Neural progenitor cell (in vitro differentiated cells): ENCODE results near the gene ARMH3. TPM values are rescaled to one million over a fixed set of nuclear protein-coding genes. Genes with fewer than 3 reads are reported as not detected.

ENCODE experiments used
- DNase-seq: peaks from one replicate; pipeline ENCODE4 v3.0.0-alpha.2; 2016; ENCODE audit warnings: low spot score
- H2AFZ ChIP-seq: fragments of 200-600 bp; sonication (generic); replicated peaks from 2 replicates; pipeline ENCODE4 v1.6.1; 2016; ENCODE audit warnings: antibody characterized with exemption
- H3F3A ChIP-seq: fragments of 200-600 bp; sonication (generic); 2 replicates; pipeline ENCODE4 v1.6.1; 2016; ENCODE audit warnings: antibody characterized with exemption, low read depth
- H3K27ac ChIP-seq: fragments of 200-600 bp; sonication (generic); 2 replicates; pipeline ENCODE4 v1.5.1; 2016; ENCODE audit warnings: mild to moderate bottlenecking
- H3K27me3 ChIP-seq: fragments of 200-600 bp; sonication (generic); 2 replicates; pipeline ENCODE4 v1.6.1; 2016; ENCODE audit warnings: mild to moderate bottlenecking, moderate library complexity
- H3K36me3 ChIP-seq: fragments of 200-600 bp; sonication (generic); 2 replicates; pipeline ENCODE4 v1.5.1; 2016
- H3K4me1 ChIP-seq: fragments of 200-600 bp; sonication (generic); 2 replicates; pipeline ENCODE4 v1.6.1; 2016; ENCODE audit warnings: mixed run types
- H3K4me2 ChIP-seq: fragments of 200-600 bp; sonication (generic); 2 replicates; pipeline ENCODE4 v1.6.1; 2016
- H3K4me3 ChIP-seq: fragments of 200-600 bp; sonication (generic); 2 replicates; pipeline ENCODE4 v1.5.1; 2016
- H3K79me2 ChIP-seq: fragments of 200-600 bp; sonication (generic); 2 replicates; pipeline ENCODE4 v1.6.1; 2016; ENCODE audit warnings: low read depth
- H3K9ac ChIP-seq: fragments of 200-600 bp; sonication (generic); 2 replicates; pipeline ENCODE4 v1.6.1; 2016
- H3K9me3 ChIP-seq: fragments of 200-600 bp; sonication (generic); 2 replicates; pipeline ENCODE4 v1.5.1; 2016; ENCODE audit warnings: low read depth
- H4K20me1 ChIP-seq: fragments of 200-600 bp; sonication (generic); 2 replicates; pipeline ENCODE4 v1.6.1; 2016; ENCODE audit warnings: low read depth
- H3K27ac Mint-ChIP-seq: 3 replicates; pipeline ENCODE4 v1.8.0; 2021; ENCODE audit warnings: mixed read lengths
- H3K27me3 Mint-ChIP-seq: 2 replicates; pipeline ENCODE4 v1.8.0; 2022; ENCODE audit warnings: low read depth, mild to moderate bottlenecking, inconsistent platforms, moderate library complexity, mixed read lengths; ENCODE audit not compliant: insufficient read depth
- H3K36me3 Mint-ChIP-seq: 3 replicates; pipeline ENCODE4 v1.8.0; 2021; ENCODE audit warnings: mixed read lengths
- H3K4me1 Mint-ChIP-seq: 3 replicates; pipeline ENCODE4 v1.8.0; 2021; ENCODE audit warnings: mixed read lengths
- H3K4me3 Mint-ChIP-seq: 3 replicates; pipeline ENCODE4 v1.8.0; 2021; ENCODE audit warnings: mild to moderate bottlenecking, moderate library complexity, mixed read lengths
- H3K9me3 Mint-ChIP-seq: 3 replicates; pipeline ENCODE4 v1.8.0; 2020; ENCODE audit warnings: mixed read lengths
- EZH2 ChIP-seq: fragments of 200-600 bp; sonication (generic); IDR thresholded peaks from 2 replicates; pipeline ENCODE4 v1.6.1; 2017; ENCODE audit warnings: antibody characterized with exemption, mild to moderate bottlenecking, moderate library complexity
- EZH2phosphoT487 ChIP-seq: fragments of 200-600 bp; sonication (generic); IDR thresholded peaks from 2 replicates; pipeline ENCODE4 v1.6.1; 2017; ENCODE audit warnings: antibody characterized with exemption
- total RNA-seq: library from RNA; depleted of rRNA; stranded (reverse); fragments of >200 nt; gene quantifications from 2 replicates; pipeline ENCODE4 v1.2.3, GENCODE V29; 2015; ENCODE audit warnings: low replicate concordance
- TF ChIP-seq, protein P1 (sequence below): fragments of 200-600 bp; sonication (generic); IDR thresholded peaks from 2 replicates; pipeline ENCODE4 v1.5.1; 2017; ENCODE audit warnings: antibody characterized with exemption, mild to moderate bottlenecking

ARMH3 gene
- total RNA-seq, 1 donor from 2014 or later: 14.5 TPM

DNA sequence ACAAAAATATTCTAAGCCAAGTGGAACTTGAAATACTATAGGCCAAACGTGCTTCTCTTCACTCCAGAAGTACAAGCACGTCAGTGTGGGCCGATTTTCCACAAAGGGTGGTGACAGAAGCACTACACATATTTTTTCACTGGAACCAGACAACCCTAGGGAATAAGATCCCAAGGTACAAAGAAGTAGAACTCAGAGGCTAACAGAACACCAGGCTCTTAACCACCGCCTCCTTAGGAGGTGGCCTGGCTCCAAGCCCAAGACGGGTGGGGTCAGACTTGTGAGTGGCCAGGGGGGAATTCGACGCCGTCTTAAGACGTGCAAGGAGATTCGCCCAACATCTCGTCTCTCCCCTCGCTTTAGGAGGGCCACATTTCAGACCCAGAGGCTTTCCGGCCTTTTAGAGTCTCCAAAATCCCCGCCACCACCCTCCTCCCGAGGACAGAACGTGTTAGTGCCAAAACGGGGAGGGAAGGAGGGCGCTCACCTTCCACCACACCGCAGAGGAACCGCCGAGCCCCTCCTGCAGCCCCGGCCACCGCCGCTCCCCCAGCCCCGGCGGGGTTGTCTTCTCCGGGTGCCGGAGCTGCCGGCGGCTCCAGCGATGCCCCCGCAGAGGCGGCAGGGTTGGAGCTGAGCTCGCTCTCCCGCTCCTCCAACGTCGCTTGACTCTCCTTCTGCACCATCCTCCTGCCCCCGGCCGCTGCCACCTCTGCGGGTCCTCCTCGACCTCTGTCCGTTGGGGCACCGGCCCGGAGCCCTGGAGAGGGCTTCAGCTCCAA is 238.4 kb downstream of the ARMH3 start:
- H3K27me3 Mint-ChIP-seq: no peaks in the 10 kb centered on the region
- Histone ChIP-seq H3K4me3 (peak overlapping the region; percentile 94), H2AFZ (no peak overlapping the region), H4K20me1 (peaks cover 54% of the 10 kb centered on the region), H3K4me1 (peaks cover 26% of the 10 kb centered on the region), H3K9ac (peak overlapping the region; percentile 99), H3K36me3 (peaks cover 9% of the 10 kb centered on the region), H3F3A (peaks cover 30% of the 10 kb centered on the region), H3K79me2 (peaks cover 75% of the 10 kb centered on the region), H3K9me3 (no peaks in the 10 kb centered on the region), H3K4me2 (peak overlapping the region; percentile 91), H3K27me3 (no peaks in the 10 kb centered on the region), H3K27ac (peak overlapping the region; percentile 100)
- DNase-seq: peak; percentile 74
- peaks cover 33% of the 10 kb centered on the region for H3K4me1 Mint-ChIP-seq
- TF ChIP-seq EZH2phosphoT487: no peak
- TF ChIP-seq EZH2: no peak
- TF ChIP-seq, protein P1, sequence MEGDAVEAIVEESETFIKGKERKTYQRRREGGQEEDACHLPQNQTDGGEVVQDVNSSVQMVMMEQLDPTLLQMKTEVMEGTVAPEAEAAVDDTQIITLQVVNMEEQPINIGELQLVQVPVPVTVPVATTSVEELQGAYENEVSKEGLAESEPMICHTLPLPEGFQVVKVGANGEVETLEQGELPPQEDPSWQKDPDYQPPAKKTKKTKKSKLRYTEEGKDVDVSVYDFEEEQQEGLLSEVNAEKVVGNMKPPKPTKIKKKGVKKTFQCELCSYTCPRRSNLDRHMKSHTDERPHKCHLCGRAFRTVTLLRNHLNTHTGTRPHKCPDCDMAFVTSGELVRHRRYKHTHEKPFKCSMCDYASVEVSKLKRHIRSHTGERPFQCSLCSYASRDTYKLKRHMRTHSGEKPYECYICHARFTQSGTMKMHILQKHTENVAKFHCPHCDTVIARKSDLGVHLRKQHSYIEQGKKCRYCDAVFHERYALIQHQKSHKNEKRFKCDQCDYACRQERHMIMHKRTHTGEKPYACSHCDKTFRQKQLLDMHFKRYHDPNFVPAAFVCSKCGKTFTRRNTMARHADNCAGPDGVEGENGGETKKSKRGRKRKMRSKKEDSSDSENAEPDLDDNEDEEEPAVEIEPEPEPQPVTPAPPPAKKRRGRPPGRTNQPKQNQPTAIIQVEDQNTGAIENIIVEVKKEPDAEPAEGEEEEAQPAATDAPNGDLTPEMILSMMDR: no peak
- no peaks in the 10 kb centered on the region for H3K9me3 Mint-ChIP-seq
- H3K4me3 Mint-ChIP-seq: peak overlapping the region; percentile 90
- H3K27ac Mint-ChIP-seq: peak overlapping the region; percentile 100
- H3K36me3 Mint-ChIP-seq: peaks cover 10% of the 10 kb centered on the region

DNA sequence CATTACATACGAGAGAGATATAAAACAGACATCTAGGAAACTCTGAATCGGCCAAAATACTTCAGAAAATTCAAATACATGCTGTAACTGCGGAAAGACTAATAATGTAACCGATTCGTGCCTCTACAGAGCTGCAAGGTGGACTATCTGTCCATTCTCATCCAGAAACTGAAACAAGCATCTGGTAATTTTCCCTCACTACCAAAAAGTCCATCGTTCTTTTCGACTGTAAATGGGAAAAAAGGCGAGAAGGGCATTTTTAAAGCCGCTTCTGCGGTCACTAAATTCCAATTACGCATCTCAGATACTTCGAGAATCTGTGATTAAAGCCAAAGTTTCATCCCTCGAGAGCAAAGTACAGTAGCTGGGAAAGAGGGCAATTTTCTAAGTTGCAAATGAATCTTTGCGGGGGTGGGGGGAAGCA is 239.0 kb downstream of the ARMH3 start:
- peaks cover 81% of the 10 kb centered on the region for H3K79me2 ChIP-seq
- Mint-ChIP-seq H3K36me3 (peaks cover 11% of the 10 kb centered on the region), H3K27me3 (no peaks in the 10 kb centered on the region), H3K4me3 (peak overlapping the region; percentile 90), H3K27ac (peak overlapping the region; percentile 86), H3K4me1 (peaks cover 33% of the 10 kb centered on the region), H3K9me3 (no peaks in the 10 kb centered on the region)
- no peaks in the 10 kb centered on the region for H3K9me3 ChIP-seq
- no peak overlapping the region for H3K27ac ChIP-seq
- H3K4me3 ChIP-seq: peak overlapping the region; percentile 94
- peaks cover 60% of the 10 kb centered on the region for H4K20me1 ChIP-seq
- no peaks in the 10 kb centered on the region for H3K27me3 ChIP-seq
- TF ChIP-seq EZH2phosphoT487 (no peak), EZH2 (no peak)
- TF ChIP-seq, protein P1: no peak
- peaks cover 26% of the 10 kb centered on the region for H3K4me1 ChIP-seq
- H3K9ac ChIP-seq: peak overlapping the region; percentile 99
- no peak overlapping the region for H2AFZ ChIP-seq
- H3K36me3 ChIP-seq: peaks cover 9% of the 10 kb centered on the region
- peak overlapping the region; percentile 91 for H3K4me2 ChIP-seq
- no peak for DNase-seq
- peaks cover 31% of the 10 kb centered on the region for H3F3A ChIP-seq

DNA sequence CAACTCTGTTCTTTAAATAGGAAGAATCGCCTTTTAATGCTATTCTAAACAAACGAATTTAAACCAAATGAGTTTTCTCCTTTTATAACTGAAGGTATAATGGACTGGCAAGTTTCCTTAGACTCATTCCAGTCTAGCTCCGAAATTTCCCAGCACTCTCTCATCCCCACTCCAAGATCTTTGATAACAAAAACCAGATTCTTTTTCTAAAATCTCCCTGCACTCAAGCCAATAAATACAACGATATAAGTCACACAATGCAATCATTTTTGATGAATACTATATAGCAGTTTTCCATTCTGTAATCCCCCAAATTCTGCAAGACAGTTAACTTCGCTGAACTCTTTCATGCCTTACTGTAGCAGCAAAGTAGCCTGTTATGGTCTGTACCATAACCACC is 239.6 kb downstream of the ARMH3 start:
- H3K27me3 ChIP-seq: no peaks in the 10 kb centered on the region
- peak overlapping the region; percentile 91 for H3K4me2 ChIP-seq
- peak overlapping the region; percentile 90 for H3K4me3 Mint-ChIP-seq
- no peak for DNase-seq
- no peaks in the 10 kb centered on the region for H3K27me3 Mint-ChIP-seq
- H3F3A ChIP-seq: peaks cover 31% of the 10 kb centered on the region
- peaks cover 33% of the 10 kb centered on the region for H3K4me1 Mint-ChIP-seq
- peaks cover 9% of the 10 kb centered on the region for H3K36me3 ChIP-seq
- no peak for TF ChIP-seq EZH2phosphoT487
- TF ChIP-seq, protein P1: no peak
- TF ChIP-seq EZH2: no peak
- H3K36me3 Mint-ChIP-seq: peaks cover 13% of the 10 kb centered on the region
- no peak overlapping the region for H3K27ac ChIP-seq
- peaks cover 87% of the 10 kb centered on the region for H3K79me2 ChIP-seq
- H3K4me1 ChIP-seq: peaks cover 26% of the 10 kb centered on the region
- H3K9me3 Mint-ChIP-seq: no peaks in the 10 kb centered on the region
- peak overlapping the region; percentile 94 for H3K4me3 ChIP-seq
- peaks cover 66% of the 10 kb centered on the region for H4K20me1 ChIP-seq
- H3K9ac ChIP-seq: peak overlapping the region; percentile 99
- H3K27ac Mint-ChIP-seq: peak overlapping the region; percentile 0
- no peak overlapping the region for H2AFZ ChIP-seq
- no peaks in the 10 kb centered on the region for H3K9me3 ChIP-seq
